ENCODE results near the gene ADCY1.
"Not testable (repeated sequence)": the region's sequence is repeated elsewhere in the genome, so short reads cannot be mapped to it uniquely, and the experiment has no call there.

The ADCY1 gene

DNA sequence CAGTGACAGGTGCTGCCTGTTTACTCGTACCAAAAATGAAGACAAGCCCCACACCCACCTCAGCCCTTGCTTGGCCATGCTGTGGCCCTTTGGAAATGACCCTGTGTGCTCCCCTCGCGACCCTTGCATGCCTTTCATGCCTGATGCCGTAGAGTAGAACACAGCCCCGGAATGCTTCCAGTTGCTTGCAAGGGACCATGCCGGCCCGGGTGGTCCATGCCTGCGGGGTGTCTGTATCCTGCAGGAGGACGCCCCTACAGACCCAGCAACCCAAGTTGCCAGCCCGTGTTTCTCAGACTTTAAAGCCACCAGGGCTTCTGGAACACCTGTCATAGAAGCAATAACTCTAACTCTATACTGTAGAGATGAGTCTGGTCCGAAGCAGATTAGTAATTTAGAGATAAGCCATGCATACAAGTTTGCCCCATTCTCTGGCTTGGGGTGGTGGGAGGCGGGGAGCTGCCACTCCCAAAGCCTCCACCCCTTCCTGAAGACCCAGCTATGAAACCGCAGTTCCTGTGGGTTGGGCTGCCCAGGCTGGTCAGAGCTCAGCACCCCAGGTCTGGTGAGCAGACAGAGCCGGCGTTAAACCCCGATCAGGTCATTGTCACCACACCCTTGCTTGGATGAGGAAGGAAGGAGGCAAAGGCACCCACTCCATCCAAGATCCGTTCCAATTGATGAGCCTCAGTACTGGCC lies 143.5 kb downstream of the ADCY1 start:
- no peak for DNase-seq (ENCODE audit: low read depth)
- H3K4me3 ChIP-seq (replicated peaks; ENCODE audit: low read depth, low read length), result no peak overlapping the region
- TF ChIP-seq, protein P1, sequence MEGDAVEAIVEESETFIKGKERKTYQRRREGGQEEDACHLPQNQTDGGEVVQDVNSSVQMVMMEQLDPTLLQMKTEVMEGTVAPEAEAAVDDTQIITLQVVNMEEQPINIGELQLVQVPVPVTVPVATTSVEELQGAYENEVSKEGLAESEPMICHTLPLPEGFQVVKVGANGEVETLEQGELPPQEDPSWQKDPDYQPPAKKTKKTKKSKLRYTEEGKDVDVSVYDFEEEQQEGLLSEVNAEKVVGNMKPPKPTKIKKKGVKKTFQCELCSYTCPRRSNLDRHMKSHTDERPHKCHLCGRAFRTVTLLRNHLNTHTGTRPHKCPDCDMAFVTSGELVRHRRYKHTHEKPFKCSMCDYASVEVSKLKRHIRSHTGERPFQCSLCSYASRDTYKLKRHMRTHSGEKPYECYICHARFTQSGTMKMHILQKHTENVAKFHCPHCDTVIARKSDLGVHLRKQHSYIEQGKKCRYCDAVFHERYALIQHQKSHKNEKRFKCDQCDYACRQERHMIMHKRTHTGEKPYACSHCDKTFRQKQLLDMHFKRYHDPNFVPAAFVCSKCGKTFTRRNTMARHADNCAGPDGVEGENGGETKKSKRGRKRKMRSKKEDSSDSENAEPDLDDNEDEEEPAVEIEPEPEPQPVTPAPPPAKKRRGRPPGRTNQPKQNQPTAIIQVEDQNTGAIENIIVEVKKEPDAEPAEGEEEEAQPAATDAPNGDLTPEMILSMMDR (IDR thresholded peaks at IDR 0.05; ENCODE audit: low read length, missing control alignments), result no peak

DNA sequence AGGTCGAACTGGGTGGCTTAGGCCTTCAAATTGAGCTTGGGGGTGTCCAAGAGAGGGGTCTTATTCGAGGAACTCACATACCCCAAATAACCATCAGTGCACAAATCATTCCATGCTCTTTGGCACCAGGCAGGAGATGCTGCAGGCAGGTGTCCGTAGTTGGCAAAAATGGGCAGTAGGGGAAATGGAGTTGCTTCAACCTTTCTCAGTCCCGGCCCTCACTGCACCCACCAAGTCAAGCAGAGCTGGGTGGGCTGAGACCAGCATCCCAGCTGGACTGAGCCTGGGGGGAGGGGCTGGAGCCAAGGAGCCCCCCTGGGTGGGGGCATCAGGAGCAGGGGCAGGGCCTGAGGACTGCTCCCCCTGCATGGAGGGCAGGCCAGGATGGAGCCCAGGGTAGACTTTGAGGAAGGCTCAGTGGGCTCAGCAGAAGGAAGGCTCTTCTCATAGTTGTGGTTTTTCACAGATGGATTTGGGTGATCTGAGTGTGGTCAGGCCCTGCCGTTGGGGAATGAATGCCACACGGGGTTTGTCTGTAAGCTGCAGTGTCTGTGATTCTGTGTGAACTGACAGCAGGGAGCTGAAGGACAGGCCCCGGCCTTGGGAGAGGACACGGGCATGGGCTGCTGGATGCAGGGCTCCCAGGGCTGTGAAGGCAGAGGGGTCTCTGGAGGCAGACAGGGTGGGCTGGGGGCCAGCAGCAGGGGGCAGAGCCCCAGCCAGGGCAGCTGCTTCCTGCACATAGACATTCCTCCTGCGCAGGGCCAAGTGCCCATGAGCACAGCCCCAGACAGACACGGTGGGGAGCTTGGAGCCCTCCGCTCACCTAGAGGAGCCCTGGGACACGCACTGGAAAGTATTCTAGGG lies 144.5 kb downstream of the ADCY1 start:
- H3K4me3 ChIP-seq (replicated peaks; ENCODE audit: low read depth, low read length), result no peak overlapping the region
- TF ChIP-seq, protein P1 (IDR thresholded peaks at IDR 0.05; ENCODE audit: low read length, missing control alignments), result no peak
- no peak for DNase-seq (ENCODE audit: low read depth)

DNA sequence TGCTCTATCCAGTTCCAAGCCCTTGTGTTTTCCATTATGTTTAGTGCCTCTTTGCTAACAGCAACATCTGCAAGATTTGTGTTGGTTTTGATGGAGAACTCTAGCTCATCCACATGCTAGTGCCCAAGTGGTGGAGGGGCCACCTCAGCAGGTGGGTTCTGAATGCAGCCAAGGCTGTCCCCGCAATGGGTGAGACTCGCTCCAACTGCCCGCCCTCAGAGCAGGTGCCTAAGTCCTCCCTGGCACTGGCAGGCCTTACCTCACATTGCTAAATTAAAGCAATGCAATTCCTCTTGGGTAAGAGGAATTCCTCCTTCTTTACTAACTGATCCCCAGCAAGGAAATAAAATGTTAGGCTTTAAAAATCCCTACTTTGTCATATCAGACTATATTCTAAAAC lies 146.8 kb downstream of the ADCY1 start:
- no peak overlapping the region for H3K4me3 ChIP-seq (replicated peaks; ENCODE audit: low read depth, low read length)
- TF ChIP-seq, protein P1 (IDR thresholded peaks at IDR 0.05; ENCODE audit: low read length, missing control alignments), result no peak
- DNase-seq (ENCODE audit: low read depth), result no peak

DNA sequence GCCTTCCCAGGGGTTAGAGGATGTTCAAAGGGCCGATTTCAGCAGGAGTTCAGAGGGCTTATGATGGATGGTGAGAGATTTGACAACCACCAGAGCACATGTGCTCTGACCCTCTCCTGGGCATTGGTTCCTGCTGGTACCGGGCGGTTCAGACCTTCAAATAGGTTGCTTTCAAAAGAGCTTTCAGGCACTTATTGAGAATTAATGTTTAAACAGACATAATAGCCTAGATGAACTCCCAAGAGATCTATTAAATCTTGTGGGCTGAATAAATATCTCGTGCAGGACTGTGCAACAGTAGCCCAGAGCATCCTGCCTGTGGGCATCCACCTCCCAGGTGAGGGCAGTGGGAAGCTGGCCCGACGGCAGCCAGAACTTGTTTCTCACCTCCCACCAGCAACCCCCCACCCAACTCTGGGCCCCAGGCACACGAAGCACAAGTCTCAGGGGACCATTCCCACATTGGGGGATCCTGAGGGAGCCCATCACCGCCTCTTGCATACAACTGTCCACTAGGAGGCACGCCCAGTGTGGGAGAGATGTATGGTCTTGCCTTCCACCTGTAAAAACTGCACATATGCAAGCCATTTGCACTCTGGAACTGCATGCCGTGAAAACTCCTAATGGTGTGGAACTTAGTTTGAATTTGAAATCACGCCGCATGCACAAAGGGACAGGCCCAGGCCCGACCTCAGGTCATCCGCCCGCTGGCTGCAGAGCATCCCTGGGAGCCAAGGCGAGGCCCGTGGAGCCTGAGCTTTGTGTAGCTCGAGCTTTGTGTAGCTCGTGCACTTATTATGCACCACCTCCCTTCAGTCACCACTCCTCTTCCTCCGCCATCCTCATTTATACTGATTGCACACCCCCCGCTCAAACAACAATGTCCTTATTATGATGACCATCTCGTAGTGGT lies 147.8 kb downstream of the ADCY1 start:
- TF ChIP-seq, protein P1 (IDR thresholded peaks at IDR 0.05; ENCODE audit: low read length, missing control alignments), result peak; percentile 6
- no peak for DNase-seq (ENCODE audit: low read depth)
- H3K4me3 ChIP-seq (replicated peaks; ENCODE audit: low read depth, low read length), result no peak overlapping the region

DNA sequence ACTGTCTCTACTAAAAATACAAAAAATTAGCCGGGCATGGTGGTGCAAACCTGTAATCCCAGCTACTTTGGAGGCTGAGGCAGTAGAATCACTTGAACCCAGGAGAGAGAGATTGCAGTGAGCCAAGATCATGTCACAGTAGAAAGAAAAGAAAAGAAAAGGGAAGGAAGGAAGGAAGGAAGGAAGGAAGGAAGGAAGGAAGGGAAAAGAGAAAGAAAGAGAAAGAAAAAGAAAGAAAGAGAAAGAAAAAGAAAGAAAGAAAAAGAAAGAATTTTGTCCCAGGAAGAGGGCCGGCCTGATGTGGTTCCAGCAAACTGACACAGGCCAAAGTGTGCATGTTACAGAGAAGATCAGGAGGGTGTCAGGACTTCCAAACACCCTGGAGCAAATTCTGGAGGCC lies 151.1 kb downstream of the ADCY1 start:
- not testable (repeated sequence) for DNase-seq (ENCODE audit: low read depth); H3K4me3 ChIP-seq (replicated peaks; ENCODE audit: low read depth, low read length)

DNA sequence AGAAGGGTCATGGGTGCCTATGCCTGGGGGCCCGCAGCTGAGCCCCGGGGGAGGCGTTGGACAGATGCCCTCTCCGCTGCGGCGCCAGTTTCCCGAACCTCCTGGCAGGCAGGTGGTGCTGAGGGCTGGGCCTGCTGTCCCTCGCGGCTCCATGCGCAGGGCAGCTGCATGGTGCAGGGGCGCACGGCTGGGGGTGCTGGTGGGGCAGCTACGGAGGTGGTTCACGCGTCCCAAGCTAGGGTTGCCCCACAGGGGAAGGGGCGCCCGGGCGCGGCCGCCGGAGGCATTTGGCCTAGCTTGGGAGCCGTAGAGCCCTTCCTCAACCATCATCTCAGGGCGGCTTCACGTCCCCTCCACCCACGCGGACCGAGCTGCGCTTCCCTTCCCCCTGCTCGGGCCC lies 152.7 kb downstream of the ADCY1 start:
- no peak for DNase-seq (ENCODE audit: low read depth)
- TF ChIP-seq, protein P1 (IDR thresholded peaks at IDR 0.05; ENCODE audit: low read length, missing control alignments), result no peak
- no peak overlapping the region for H3K4me3 ChIP-seq (replicated peaks; ENCODE audit: low read depth, low read length)

DNA sequence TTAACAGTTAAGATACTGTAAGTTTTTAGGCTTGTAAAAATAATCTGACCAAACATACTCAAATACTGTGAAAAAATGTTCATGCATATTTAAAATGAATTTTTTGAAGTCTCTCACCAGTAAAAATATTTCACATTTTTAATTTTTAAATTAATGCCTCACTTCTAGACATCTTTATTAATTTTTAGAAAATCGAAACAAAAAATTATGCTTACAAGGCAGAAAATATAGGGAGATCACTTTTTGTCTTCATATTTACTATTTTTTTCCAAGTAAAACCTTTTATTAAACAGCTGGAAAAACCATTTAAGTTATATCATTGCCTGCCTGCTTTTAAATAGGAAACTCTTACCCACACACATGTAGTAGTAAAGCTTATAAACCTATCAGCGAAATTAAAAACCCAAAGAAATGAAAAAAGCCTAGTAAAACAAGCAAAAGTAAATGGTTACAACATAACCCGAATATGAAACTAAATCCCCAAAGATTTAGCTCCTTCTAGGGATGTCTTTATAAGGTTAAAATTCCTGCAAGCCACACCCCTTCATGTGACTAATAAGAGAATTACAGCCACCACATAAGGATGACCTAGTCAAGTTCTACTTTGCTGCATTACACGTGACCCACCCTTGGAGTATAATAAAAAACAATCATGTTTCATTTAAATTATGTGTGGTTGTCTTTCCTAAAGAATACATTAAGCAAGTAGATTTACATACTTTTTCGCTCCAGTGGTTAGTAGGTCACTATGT lies 157.7 kb downstream of the ADCY1 start:
- DNase-seq (ENCODE audit: low read depth), result peak; percentile 50
- H3K4me3 ChIP-seq (replicated peaks; ENCODE audit: low read depth, low read length), result not testable (repeated sequence)

DNA sequence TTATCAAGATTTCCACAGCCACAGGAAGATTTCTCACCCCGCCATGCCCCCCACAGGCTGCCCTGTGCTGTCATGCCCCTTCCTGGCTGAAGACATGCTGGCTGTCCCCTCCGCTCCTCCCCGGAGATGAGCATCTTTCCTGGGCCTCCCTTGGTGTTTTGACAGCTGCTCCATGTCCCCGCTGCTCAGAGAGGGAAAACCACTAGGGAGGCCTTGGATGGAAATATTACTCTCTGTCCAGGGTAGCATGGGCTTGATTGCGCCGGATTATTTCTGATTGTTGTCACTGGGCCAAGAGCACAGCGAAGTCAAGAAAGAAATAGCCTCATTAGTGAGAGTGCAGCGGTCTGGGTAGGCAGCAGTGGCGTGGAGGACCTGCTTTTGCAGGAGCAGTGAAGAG lies 164.8 kb downstream of the ADCY1 start:
- not testable (repeated sequence) for H3K4me3 ChIP-seq (replicated peaks; ENCODE audit: low read depth, low read length); DNase-seq (ENCODE audit: low read depth)

DNA sequence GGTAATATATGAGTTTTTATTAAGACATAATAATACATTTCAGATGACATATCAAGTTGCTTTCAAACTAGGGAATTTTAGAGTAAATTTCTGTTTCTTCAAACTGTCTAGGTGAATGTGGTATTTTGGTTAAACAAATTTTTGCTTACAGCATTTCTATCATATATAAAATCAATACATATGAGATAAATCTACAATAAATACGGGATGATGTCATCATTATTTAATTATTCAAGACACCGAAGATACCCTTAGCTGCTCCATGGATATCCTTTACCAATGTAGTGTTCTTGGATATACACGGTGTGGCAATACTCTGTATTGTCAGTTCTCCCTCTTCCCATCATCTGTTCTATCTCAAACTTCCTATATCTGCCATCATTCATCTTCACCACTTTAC lies 166.4 kb downstream of the ADCY1 start:
- DNase-seq (ENCODE audit: low read depth); H3K4me3 ChIP-seq (replicated peaks; ENCODE audit: low read depth, low read length): not testable (repeated sequence)

All from fibroblast of pulmonary artery (primary cell).